Activated B cell treated with CpG ODN at 0.5 μM for 24 hours (primary cell): ENCODE results near the gene MATCAP1. TPM values are rescaled to one million over a fixed set of nuclear protein-coding genes. Genes with fewer than 3 reads are reported as not detected.

Experiments used
- ATAC-seq: fragments of 200-7000 bp; cut with Tn5 transposase; one replicate; pipeline ENCODE4 v1.10.0; 2021; ENCODE audit warnings: low read depth, mild to moderate bottlenecking, moderate library complexity
- CTCF ChIA-PET: fragments of 350-600 bp; sonication (Branson Sonifier 250); formaldehyde crosslinking; loops from one replicate; lab custom pipeline; 2021; ENCODE audit warnings: antibody characterized with exemption; lab: Charles Lee
- POLR2A ChIA-PET: fragments of 350-600 bp; sonication (Branson Sonifier 250); formaldehyde crosslinking; loops from one replicate; lab custom pipeline; 2021; ENCODE audit warnings: antibody characterized with exemption; lab: Charles Lee
- DNase-seq: peaks from one replicate; pipeline ENCODE4 v3.0.0; 2022
- H3K27ac Mint-ChIP-seq: one replicate; pipeline ENCODE4 v1.8.0; 2020; ENCODE audit warnings: mixed read lengths
- H3K27me3 Mint-ChIP-seq: one replicate; pipeline ENCODE4 v1.8.0; 2021; ENCODE audit warnings: mixed read lengths
- H3K36me3 Mint-ChIP-seq: one replicate; pipeline ENCODE4 v1.8.0; 2021; ENCODE audit warnings: low read depth, mixed read lengths
- H3K4me1 Mint-ChIP-seq: one replicate; pipeline ENCODE4 v1.8.0; 2021; ENCODE audit warnings: mixed read lengths
- H3K4me3 Mint-ChIP-seq: one replicate; pipeline ENCODE4 v1.8.0; 2020; ENCODE audit warnings: mild to moderate bottlenecking, mixed read lengths
- H3K9me3 Mint-ChIP-seq: one replicate; pipeline ENCODE4 v1.8.0; 2020; ENCODE audit warnings: mixed read lengths
- CTCF ChIP-seq: fragments of 200-600 bp; IDR thresholded peaks from one replicate; pipeline ENCODE4 v1.8.0; 2022; ENCODE audit warnings: antibody characterized with exemption, mild to moderate bottlenecking
- intact Hi-C: fragments of 100-400 bp; cut with micrococcal nuclease; formaldehyde crosslinking; loops from one replicate; pipeline ENCODE4 v1.15.1; 2024
- total RNA-seq: library from RNA; stranded (reverse); gene quantifications from 2 replicates; pipeline ENCODE4 v1.2.3, GENCODE V29; 2022

The MATCAP1 gene
- total RNA-seq, result 10.6 and 18.7 TPM in 2 replicates

GRCh38 chr16:67183627-67184452, at the start of gene MATCAP1:
Gene MATCAP1, minus strand, starts transcription at chr16:67183963. Its CDS starts 3,353 bp downstream, at chr16:67180610.
- CTCF ChIA-PET, result interaction anchor here (1.3 to 2.1 kb wide), 5 partner anchors 14 to 206 kb away, joined by 3 to 15 read pairs (median 10); partner anchors contain the start of genes FBXL8 and TRADD
- Mint-ChIP-seq H3K27me3 (peaks cover 11% of the 10 kb centered on the region), H3K4me1 (peaks cover 14% of the 10 kb centered on the region), H3K9me3 (no peaks in the 10 kb centered on the region), H3K4me3 (peak within 1 kb of the TSS; percentile 85), H3K36me3 (no peaks in the 10 kb centered on the region), H3K27ac (no peak within 1 kb of the TSS)
- intact Hi-C loops, result loop anchor here (1.0 to 2.0 kb wide), 5 partner anchors 8 to 155 kb away; partner anchors contain the start of genes CBFB, E2F4, FHOD1 and TMEM208
- POLR2A ChIA-PET, result interaction anchor here (0.6 to 1.8 kb wide), 7 partner anchors 8 to 156 kb away, joined by 3 to 19 read pairs (median 4); partner anchors contain the start of gene E2F4
- peak; percentile 94 for DNase-seq
- TF ChIP-seq CTCF, result no peak
- peak; percentile 96 for ATAC-seq

GRCh38 chr16:67230809-67231660, 47.3 kb upstream of the MATCAP1 start:
- intact Hi-C loops, result no loop called here
- CTCF ChIA-PET, result interaction anchor here (0.6 kb wide), 1 partner anchor 255 kb away, joined by 5 read pairs; no protein-coding TSS in a partner anchor
- no peaks in the 10 kb centered on the region for H3K9me3 Mint-ChIP-seq
- H3K27me3 Mint-ChIP-seq, result no peaks in the 10 kb centered on the region
- H3K36me3 Mint-ChIP-seq, result peaks cover 64% of the 10 kb centered on the region
- POLR2A ChIA-PET, result interaction anchor here (1.6 to 2.0 kb wide), 3 partner anchors 11 to 17 kb away, joined by 3 to 6 read pairs (median 4); partner anchors contain the start of gene SLC9A5
- ATAC-seq (no peak), DNase-seq (no peak)
- no peak overlapping the region for H3K4me3 Mint-ChIP-seq
- peaks cover 22% of the 10 kb centered on the region for H3K4me1 Mint-ChIP-seq
- no peak overlapping the region for H3K27ac Mint-ChIP-seq
- TF ChIP-seq CTCF, result no peak

- ChIA-PET POLR2A (interaction anchor here (0.7 to 5.1 kb wide), 2 partner anchors 16 to 488 kb away, joined by 3 to 120 read pairs; partner anchors contain the start of genes FHOD1 and SLC9A5), CTCF (interaction anchor here (0.6 kb wide), 1 partner anchor 255 kb away, joined by 5 read pairs; no protein-coding TSS in a partner anchor)
- Mint-ChIP-seq H3K27me3 (no peaks in the 10 kb centered on the region), H3K4me1 (peaks cover 27% of the 10 kb centered on the region), H3K9me3 (no peaks in the 10 kb centered on the region), H3K27ac (no peak overlapping the region), H3K36me3 (peaks cover 61% of the 10 kb centered on the region), H3K4me3 (no peak overlapping the region)
- ATAC-seq, result no peak
- no peak for TF ChIP-seq CTCF
- DNase-seq, result no peak
- intact Hi-C loops, result no loop called here
These were observed 46.4 kb upstream of the MATCAP1 start for GRCh38 chr16:67229906-67230808.

- CTCF ChIA-PET, result no interaction called here
- Mint-ChIP-seq H3K4me1 (peaks cover 27% of the 10 kb centered on the region), H3K9me3 (no peaks in the 10 kb centered on the region), H3K27ac (no peak overlapping the region), H3K4me3 (peak overlapping the region; percentile 19), H3K27me3 (no peaks in the 10 kb centered on the region), H3K36me3 (peaks cover 58% of the 10 kb centered on the region)
- DNase-seq, result no peak
- intact Hi-C loops, result no loop called here
- ATAC-seq, result no peak
- POLR2A ChIA-PET, result interaction anchor here (0.7 to 5.1 kb wide), 3 partner anchors 9 to 490 kb away, joined by 3 to 120 read pairs (median 25); partner anchors contain the start of genes FHOD1 and SLC9A5
- TF ChIP-seq CTCF, result no peak
These were observed 45.1 kb upstream of the MATCAP1 start for GRCh38 chr16:67228905-67229304.
